IMR-90 (cell line): ENCODE data around the gene CCDC92. TPM values are rescaled to one million over a fixed set of nuclear protein-coding genes. Genes with fewer than 3 reads are reported as not detected.

Source experiments
- ATAC-seq: fragments of 200-7000 bp; cut with Tn5 transposase; 2 replicates; pipeline ENCODE4 v1.9.1; 2020; ENCODE audit warnings: low read depth, mild to moderate bottlenecking, moderate library complexity
- BruUV-seq: library from RNA; stranded (reverse); fragments of 400-500 nt; replicated peaks from 2 replicates; lab custom pipeline; 2021; lab: Mats Ljungman, UMichigan
- CTCF ChIA-PET: fragments of 300-600 bp; formaldehyde crosslinking; extraction: SDS; loops from one replicate; lab custom pipeline; 2021; ENCODE audit warnings: antibody characterized with exemption; lab: Yijun Ruan, JAX
- POLR2A ChIA-PET: fragments of 300-600 bp; sonication (Branson Sonifier 250); formaldehyde crosslinking; loops from one replicate; lab custom pipeline; 2022; ENCODE audit warnings: antibody characterized with exemption; ENCODE audit not compliant: unreplicated experiment; lab: Charles Lee
- DNase-seq: peaks from one replicate; pipeline ENCODE4 v3.0.0; 2013
- H2AFZ ChIP-seq: replicated peaks from 2 replicates; pipeline ENCODE3; 2013; ENCODE audit warnings: low read length, mild to moderate bottlenecking; ENCODE audit not compliant: poor library complexity
- H2AK5ac ChIP-seq: 2 replicates; pipeline ENCODE4 v1.6.1; 2013; ENCODE audit warnings: low read depth, low read length, inconsistent platforms
- H2AK9ac ChIP-seq: replicated peaks from 2 replicates; pipeline ENCODE3; 2013; ENCODE audit warnings: mild to moderate bottlenecking, low read depth, low read length, moderate library complexity; ENCODE audit not compliant: poor library complexity
- H2BK120ac ChIP-seq: 2 replicates; pipeline ENCODE4 v1.6.1; 2013; ENCODE audit warnings: low read depth, low read length, inconsistent platforms
- H2BK15ac ChIP-seq: 3 replicates; pipeline ENCODE4 v1.6.1; 2013; ENCODE audit warnings: low read depth, low read length, inconsistent platforms
- H2BK20ac ChIP-seq: 2 replicates; pipeline ENCODE4 v1.6.1; 2013; ENCODE audit warnings: low read depth, mild to moderate bottlenecking, inconsistent platforms, low read length, moderate library complexity
- H2BK5ac ChIP-seq: 2 replicates; pipeline ENCODE4 v1.6.1; 2013; ENCODE audit warnings: mild to moderate bottlenecking, low read depth, low read length, inconsistent platforms; ENCODE audit not compliant: poor library complexity, severe bottlenecking
- H3K14ac ChIP-seq: replicated peaks from 2 replicates; pipeline ENCODE4 v1.6.1; 2013; ENCODE audit warnings: low read depth, low read length, inconsistent platforms
- H3K18ac ChIP-seq: 2 replicates; pipeline ENCODE4 v1.6.1; 2013; ENCODE audit warnings: low read depth, low read length, control low read depth
- H3K23ac ChIP-seq: 2 replicates; pipeline ENCODE4 v1.6.1; 2013; ENCODE audit warnings: low read depth, low read length, inconsistent platforms
- H3K27ac ChIP-seq: 2 replicates; pipeline ENCODE4 v1.5.1; 2013; ENCODE audit warnings: mild to moderate bottlenecking, control low read depth, low read length; ENCODE audit not compliant: insufficient read depth
- H3K27me3 ChIP-seq: 2 replicates; pipeline ENCODE4 v1.6.1; 2013; ENCODE audit warnings: low read length; ENCODE audit not compliant: control insufficient read depth, insufficient read depth
- H3K36me3 ChIP-seq: 2 replicates; pipeline ENCODE4 v1.6.1; 2013; ENCODE audit warnings: low read length, mixed read lengths; ENCODE audit not compliant: control insufficient read depth, insufficient read depth
- H3K4ac ChIP-seq: 2 replicates; pipeline ENCODE4 v1.6.1; 2013; ENCODE audit warnings: low read depth, low read length, inconsistent platforms
- H3K4me1 ChIP-seq: 2 replicates; pipeline ENCODE4 v1.6.1; 2013; ENCODE audit warnings: low read length, mixed read lengths; ENCODE audit not compliant: control insufficient read depth, insufficient read depth
- H3K4me2 ChIP-seq: 2 replicates; pipeline ENCODE4 v1.6.1; 2013; ENCODE audit warnings: low read depth, mild to moderate bottlenecking, control low read depth, low read length, moderate library complexity
- H3K4me3 ChIP-seq: 2 replicates; pipeline ENCODE4 v1.5.1; 2013; ENCODE audit warnings: low read depth, mild to moderate bottlenecking, control low read depth, low read length, moderate library complexity; ENCODE audit not compliant: insufficient read depth
- H3K56ac ChIP-seq: 2 replicates; pipeline ENCODE4 v1.6.1; 2013; ENCODE audit warnings: low read length, inconsistent platforms; ENCODE audit not compliant: insufficient read depth; ENCODE audit errors: extremely low read depth
- H3K79me1 ChIP-seq, 2 experiments: 2 replicates each; pipeline ENCODE4 v1.6.1; 2013; ENCODE audit warnings: low read length in 2 of 2, inconsistent platforms in 1 of 2, low read depth in 1 of 2
- H3K9ac ChIP-seq: 2 replicates; pipeline ENCODE4 v1.6.1; 2013; ENCODE audit warnings: low read depth, low read length, control low read depth
- H3K9me1 ChIP-seq: 2 replicates; pipeline ENCODE4 v1.6.1; 2013; ENCODE audit warnings: low read length, inconsistent platforms; ENCODE audit not compliant: insufficient read depth
- H3K9me3 ChIP-seq: 2 replicates; pipeline ENCODE4 v1.6.1; 2013; ENCODE audit warnings: low read length; ENCODE audit not compliant: control insufficient read depth, insufficient read depth
- H4K20me1 ChIP-seq: 2 replicates; pipeline ENCODE4 v1.6.1; 2013; ENCODE audit warnings: low read length, inconsistent platforms; ENCODE audit not compliant: insufficient read depth
- H4K5ac ChIP-seq: 2 replicates; pipeline ENCODE4 v1.6.1; 2013; ENCODE audit warnings: mild to moderate bottlenecking, low read depth, low read length, control low read depth
- H4K8ac ChIP-seq, 2 experiments: 2 replicates each; pipeline ENCODE4 v1.6.1; 2013; ENCODE audit warnings: low read depth in 2 of 2, low read length in 2 of 2, control low read depth in 1 of 2, inconsistent platforms in 1 of 2
- H4K91ac ChIP-seq: 2 replicates; pipeline ENCODE4 v1.6.1; 2013; ENCODE audit warnings: low read depth, low read length, inconsistent platforms; ENCODE audit not compliant: insufficient read depth
- BHLHE40 ChIP-seq: fragments of 150-350 bp; IDR thresholded peaks from 2 replicates; pipeline ENCODE4 v1.6.1; 2016; ENCODE audit warnings: mild to moderate bottlenecking, low read depth, low read length
- CEBPB ChIP-seq: IDR thresholded peaks from 2 replicates; pipeline ENCODE4 v1.6.1; 2012; ENCODE audit warnings: low read depth, low read length, improper control_type of control experiment
- CHD1 ChIP-seq: IDR thresholded peaks from 2 replicates; pipeline ENCODE4 v1.6.1; 2012; ENCODE audit warnings: low read depth, low read length, improper control_type of control experiment
- CTCF ChIP-seq: conservative IDR thresholded peaks from 2 replicates; pipeline ENCODE4 v1.5.1; 2012; ENCODE audit warnings: mild to moderate bottlenecking, low read depth, low read length, improper control_type of control experiment
- ELK1 ChIP-seq: fragments of 150-350 bp; IDR thresholded peaks from 2 replicates; pipeline ENCODE4 v1.6.1; 2016; ENCODE audit warnings: low read depth, mild to moderate bottlenecking, low read length, moderate library complexity, borderline replicate concordance
- FOS ChIP-seq: fragments of 150-350 bp; IDR thresholded peaks from 2 replicates; pipeline ENCODE4 v1.6.1; 2016; ENCODE audit warnings: low read depth, low read length
- MAFK ChIP-seq: IDR thresholded peaks from 2 replicates; pipeline ENCODE4 v1.6.1; 2012; ENCODE audit warnings: low read depth, low read length, improper control_type of control experiment
- MAZ ChIP-seq: IDR thresholded peaks from 2 replicates; pipeline ENCODE4 v1.6.1; 2012; ENCODE audit warnings: low read depth, mild to moderate bottlenecking, low read length, improper control_type of control experiment, moderate library complexity, borderline replicate concordance
- MXI1 ChIP-seq: IDR thresholded peaks from 2 replicates; pipeline ENCODE4 v1.6.1; 2012; ENCODE audit warnings: low read depth, mild to moderate bottlenecking, low read length, moderate library complexity, borderline replicate concordance
- NFE2L2 ChIP-seq: fragments of 150-350 bp; IDR thresholded peaks from 2 replicates; pipeline ENCODE4 v1.6.1; 2016; ENCODE audit warnings: low read depth, mild to moderate bottlenecking, low read length
- POLR2A ChIP-seq: IDR thresholded peaks from 2 replicates; pipeline ENCODE4 v1.6.1; 2012; ENCODE audit warnings: mild to moderate bottlenecking, low read depth, low read length
- RAD21 ChIP-seq: IDR thresholded peaks from 2 replicates; pipeline ENCODE4 v1.6.1; 2012; ENCODE audit warnings: low read length, improper control_type of control experiment
- RCOR1 ChIP-seq: IDR thresholded peaks from 2 replicates; pipeline ENCODE4 v1.6.1; 2012; ENCODE audit warnings: mild to moderate bottlenecking, low read length, improper control_type of control experiment; ENCODE audit not compliant: insufficient replicate concordance
- RFX5 ChIP-seq: IDR thresholded peaks from 2 replicates; pipeline ENCODE4 v1.8.0; 2012; ENCODE audit warnings: low read depth, mild to moderate bottlenecking, low read length, moderate library complexity
- SMC3 ChIP-seq: fragments of 150-350 bp; IDR thresholded peaks from 2 replicates; pipeline ENCODE4 v1.6.1; 2016; ENCODE audit warnings: low read depth, mild to moderate bottlenecking, antibody characterized with exemption, low read length, moderate library complexity
- USF2 ChIP-seq: fragments of 150-350 bp; IDR thresholded peaks from 2 replicates; pipeline ENCODE4 v1.6.1; 2017; ENCODE audit warnings: mild to moderate bottlenecking, antibody characterized with exemption, low read length, low read depth
- WGBS, 2 experiments: methylation state at CpG; one replicate each; pipeline versions ENCODE4 v1.1.5 to v1.1.7; 2013; ENCODE audit warnings: missing lambda C conversion rate in 2 of 2; ENCODE audit not compliant: insufficient read length in 1 of 2; ENCODE audit errors: extremely low coverage in 2 of 2; 5-methylcytosine and 5-hydroxymethylcytosine counted together
- dilution Hi-C: fragments of 300-500 bp; cut with HindIII; formaldehyde crosslinking; loops from one replicate; pipeline ENCODE4 v1.14.3; 2018; ENCODE audit warnings: low sequenced_read_pairs; ENCODE audit not compliant: unreplicated experiment
- in situ Hi-C: fragments of 300-500 bp; cut with MboI; formaldehyde crosslinking; loops from 3 replicates; pipeline ENCODE4 v1.14.3; 2019; ENCODE audit warnings: low sequenced_read_pairs, inconsistent platforms, mixed read lengths
- intact Hi-C: fragments of 100-400 bp; cut with micrococcal nuclease; formaldehyde crosslinking; loops from 2 replicates; pipeline ENCODE4 v1.10.0; 2022
- polyA plus RNA-seq, 3 experiments: library from polyadenylated mRNA; depleted of rRNA; stranded (reverse); fragments of >200 nt; gene quantifications; 2 replicates each; pipeline ENCODE4 v1.2.3, GENCODE V29; 2012; ENCODE audit warnings: low replicate concordance in 1 of 3
- total RNA-seq: library from RNA; depleted of rRNA; stranded (reverse); fragments of >200 nt; gene quantifications from 2 replicates; pipeline ENCODE4 v1.2.3, GENCODE V29; 2012

CCDC92 gene
- total and polyA plus RNA-seq, 2 of the 4 experiments (the other 2 are of a cell fraction): 5.7 to 55.5 TPM

GRCh38 chr12:123898673-123899072 lies 74.0 kb downstream of the CCDC92 start:
- Histone ChIP-seq H3K79me1 (no peaks in the 10 kb centered on the region), H4K8ac (no peak overlapping the region), H2BK5ac (no peak overlapping the region), H2AFZ (no peak overlapping the region), H4K20me1 (no peaks in the 10 kb centered on the region), H3K36me3 (no peaks in the 10 kb centered on the region), H4K5ac (no peak overlapping the region), H3K14ac (no peak overlapping the region), H3K23ac (no peak overlapping the region), H3K18ac (no peak overlapping the region), H3K27me3 (no peaks in the 10 kb centered on the region; the same call in 1 of the 2 replicates), H3K4me3 (no peak overlapping the region), H3K4me1 (peaks cover 5% of the 10 kb centered on the region), H3K27ac (no peak overlapping the region), H4K91ac (no peak overlapping the region), H2BK20ac (no peak overlapping the region), H3K9ac (no peak overlapping the region), H3K4ac (no peak overlapping the region), H3K4me2 (no peak overlapping the region), H3K56ac (no peak overlapping the region), H2BK15ac (no peak overlapping the region), H2AK9ac (no peak overlapping the region), H2BK120ac (no peak overlapping the region), H2AK5ac (no peak overlapping the region), H3K9me3 (no peaks in the 10 kb centered on the region), H3K9me1 (no peaks in the 10 kb centered on the region)
- BruUV-seq: no TSS peak
- TF ChIP-seq POLR2A (no peak), NFE2L2 (no peak), SMC3 (no peak), CEBPB (no peak), RAD21 (no peak), MXI1 (no peak), RCOR1 (no peak), FOS (no peak), MAFK (no peak), CHD1 (no peak), ELK1 (no peak), CTCF (no peak), RFX5 (no peak), USF2 (no peak), MAZ (no peak), BHLHE40 (no peak)
- intact Hi-C loops (no loop called here), dilution Hi-C loops (no loop called here), in situ Hi-C loops (no loop called here)
- ATAC-seq: no peak
- POLR2A ChIA-PET: no interaction called here
- 100% methylated on average over 1 of the region's 18 CpGs; no CpG with 5 or more reads in 1 of the 2 experiments for WGBS, 2 experiments
- CTCF ChIA-PET: no interaction called here
- DNase-seq: no peak
